Epithelial cell of proximal tubule (primary cell): ENCODE measurements around the gene TFF2. TPM values are rescaled to one million over a fixed set of nuclear protein-coding genes. Genes with fewer than 3 reads are reported as not detected.

Source experiments
- DNase-seq: peaks from one replicate; pipeline ENCODE4 v3.0.0-alpha.2; 2011; ENCODE audit warnings: low read depth
- H3K4me3 ChIP-seq: 2 replicates; pipeline ENCODE4 v1.5.1; 2011; ENCODE audit warnings: low read depth, mild to moderate bottlenecking, low read length
- CTCF ChIP-seq: conservative IDR thresholded peaks from 2 replicates; pipeline ENCODE4 v1.5.1; 2012; ENCODE audit warnings: low read depth, mild to moderate bottlenecking, low read length
- total RNA-seq: library from RNA; depleted of rRNA; stranded (reverse); fragments of >200 nt; gene quantifications from 2 replicates; pipeline ENCODE4 v1.2.3, GENCODE V29; 2015

Gene TFF2
- total RNA-seq, 1 donor from 2014 or later = not detected

GRCh38 chr21:42346866-42347600 lies 3.8 kb downstream of the TFF2 start:
- H3K4me3 ChIP-seq = no peak overlapping the region
- TF ChIP-seq CTCF = no peak
- no peak for DNase-seq

- no peak overlapping the region for H3K4me3 ChIP-seq
- TF ChIP-seq CTCF = no peak
- no peak for DNase-seq
Observed at GRCh38 chr21:42346441-42346840, 4.4 kb downstream of the TFF2 start.

GRCh38 chr21:42344631-42345030 lies 6.2 kb downstream of the TFF2 start:
- no peak overlapping the region for H3K4me3 ChIP-seq
- DNase-seq = no peak
- no peak for TF ChIP-seq CTCF

- DNase-seq = no peak
- H3K4me3 ChIP-seq = no peak overlapping the region
- no peak for TF ChIP-seq CTCF
Observed at GRCh38 chr21:42343963-42344510, 6.8 kb downstream of the TFF2 start.

GRCh38 chr21:42343556-42343955 lies 7.2 kb downstream of the TFF2 start:
- no peak for TF ChIP-seq CTCF
- no peak overlapping the region for H3K4me3 ChIP-seq

GRCh38 chr21:42343101-42343500 lies 7.7 kb downstream of the TFF2 start:
- no peak for TF ChIP-seq CTCF
- no peak overlapping the region for H3K4me3 ChIP-seq
- DNase-seq = no peak

More at GRCh38 chr21:42343556-42343955, 7.2 kb downstream of the TFF2 start:
- no peak for DNase-seq
